GM15510 (cell line): ENCODE data around the gene OLR1.

Source experiments
- POLR2A ChIP-seq: IDR thresholded peaks from 3 replicates; pipeline ENCODE4 v1.6.1; 2011; ENCODE audit warnings: borderline replicate concordance; ENCODE audit not compliant: insufficient read length; ENCODE audit errors: extremely low read depth

Gene OLR1

GRCh38 chr12:10170216-10170615 is 1.7 kb downstream of the OLR1 start:
- no peak for TF ChIP-seq POLR2A

DNA sequence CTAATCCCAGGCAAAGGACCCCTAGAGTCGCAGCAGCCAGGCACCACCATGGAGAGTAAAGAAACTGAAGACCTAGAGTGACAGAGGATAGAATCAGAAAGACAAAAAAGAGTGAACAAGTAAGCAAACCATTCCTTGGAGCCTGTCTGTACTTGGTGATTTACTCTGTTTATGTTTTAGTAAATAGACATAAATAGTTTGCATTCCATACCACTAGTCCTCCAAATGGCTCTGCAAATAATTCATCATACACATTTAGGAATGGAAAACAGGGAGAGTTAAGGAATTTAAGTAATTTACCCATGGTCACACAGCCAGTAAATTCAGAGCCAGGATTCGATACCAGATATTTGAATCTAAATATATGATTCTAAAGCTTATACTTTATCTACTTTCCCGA is 2.8 kb downstream of the OLR1 start:
- no peak for TF ChIP-seq POLR2A

DNA sequence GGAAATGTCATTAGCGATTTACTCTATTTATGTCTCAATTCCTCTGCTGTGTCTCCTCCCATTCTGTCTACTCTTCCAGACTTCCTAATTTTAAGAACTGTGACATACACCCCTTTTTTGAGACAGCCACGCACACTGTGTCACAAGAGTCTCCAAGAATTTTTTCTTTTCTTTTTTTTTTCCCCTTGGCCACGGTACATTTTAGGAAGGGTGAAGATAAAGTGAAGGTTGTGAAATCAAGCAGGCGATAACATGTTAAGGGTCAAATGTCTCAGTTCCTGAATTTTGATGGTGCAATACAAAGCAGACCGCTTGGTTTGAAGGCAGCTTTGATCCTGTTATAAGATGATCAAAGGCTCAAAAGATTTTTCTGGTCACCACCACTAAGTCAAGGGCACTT is 4.3 kb downstream of the OLR1 start:
- no peak for TF ChIP-seq POLR2A

DNA sequence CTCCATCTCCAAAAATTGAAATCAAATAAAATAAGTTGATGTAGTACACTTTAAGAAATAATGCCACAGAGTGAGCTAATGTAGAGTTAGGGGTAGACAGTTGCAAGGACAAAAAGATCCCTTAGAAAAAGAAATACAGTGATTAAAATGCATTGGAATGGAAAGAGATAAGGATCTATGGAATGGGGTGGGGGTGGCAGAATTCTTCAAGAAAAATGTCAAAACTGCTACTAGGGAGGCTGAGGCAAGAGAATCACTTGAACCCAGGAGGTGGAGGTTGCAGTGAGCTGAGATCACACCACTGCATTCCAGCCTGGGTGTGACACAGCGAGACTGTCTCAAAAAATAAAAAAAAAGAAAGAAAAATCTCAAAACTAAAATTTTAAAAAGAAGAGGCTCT is 6.5 kb downstream of the OLR1 start:
- TF ChIP-seq POLR2A = no peak

DNA sequence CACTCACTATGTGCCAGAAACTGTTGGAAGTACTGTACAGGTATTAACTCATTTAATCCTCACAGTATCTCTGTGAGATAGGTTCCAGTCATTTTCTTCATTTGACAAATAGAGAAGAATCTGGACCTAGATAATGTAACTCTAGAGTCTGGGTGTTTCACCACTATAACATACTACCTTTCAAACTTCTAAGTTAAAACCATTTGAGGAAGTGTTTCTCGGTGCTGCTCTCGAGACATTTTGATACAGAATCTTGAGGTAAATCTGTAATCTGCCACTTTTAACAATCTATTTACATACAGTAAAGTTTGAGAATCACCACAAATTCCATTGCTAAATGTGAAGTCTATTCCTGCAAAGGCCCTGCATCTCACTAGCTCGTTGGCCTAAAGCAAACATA is 8.8 kb downstream of the OLR1 start:
- TF ChIP-seq POLR2A = no peak

DNA sequence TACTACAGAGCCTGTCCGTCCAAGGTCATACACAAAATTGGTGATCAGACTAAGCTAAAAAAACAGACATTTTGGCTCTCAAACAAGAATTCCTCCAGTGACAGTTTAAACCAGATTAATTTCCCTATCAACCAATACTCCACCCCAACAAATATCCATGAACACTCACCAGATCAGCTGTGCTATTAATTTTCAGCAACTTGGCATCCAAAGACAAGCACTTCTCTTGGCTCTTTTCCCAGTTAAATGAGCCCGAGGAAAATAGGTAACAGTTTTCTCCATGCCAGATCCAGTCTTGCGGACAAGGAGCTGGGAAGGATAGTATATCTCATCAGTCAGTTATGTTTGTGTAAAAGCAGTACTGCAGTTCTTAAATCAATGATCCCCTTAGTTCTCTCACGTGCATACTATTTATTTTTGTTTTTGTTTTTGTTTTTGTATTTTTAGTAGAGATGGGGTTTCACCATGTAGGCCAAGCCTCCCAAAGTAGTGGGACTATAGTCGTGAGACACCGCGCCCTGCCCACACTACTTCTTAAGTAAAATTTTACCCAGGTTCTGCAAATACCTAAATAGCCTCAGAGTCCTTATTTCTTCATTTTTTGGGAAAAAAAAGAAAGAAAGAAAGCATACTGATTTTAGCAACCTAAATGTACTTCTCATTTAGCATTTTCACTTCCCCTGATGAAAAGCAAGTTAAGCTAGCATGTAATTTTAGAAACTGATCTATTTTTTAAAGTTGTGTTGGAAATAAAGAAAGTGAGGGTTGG is 11.1 kb downstream of the OLR1 start:
- TF ChIP-seq POLR2A = no peak

DNA sequence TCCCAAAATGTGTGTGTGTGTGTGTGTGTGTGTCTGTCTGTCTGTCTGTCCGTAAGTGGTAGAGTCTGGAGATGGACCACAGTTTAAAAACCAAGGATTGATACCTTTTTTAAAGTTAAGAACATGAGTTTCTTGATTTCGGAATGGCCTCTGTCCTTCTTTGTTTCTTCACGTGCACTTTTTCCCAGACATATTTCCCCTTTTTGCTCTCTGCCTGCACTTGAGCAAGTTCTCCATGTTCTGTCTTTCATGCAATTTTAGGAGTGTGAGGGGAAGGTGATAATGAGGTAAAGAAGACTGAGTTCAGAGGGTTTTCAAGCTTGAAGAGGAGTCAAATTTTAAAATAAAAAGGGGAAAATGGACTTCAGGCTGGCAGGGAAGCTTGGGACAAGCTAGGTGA is 12.7 kb downstream of the OLR1 start:
- no peak for TF ChIP-seq POLR2A

DNA sequence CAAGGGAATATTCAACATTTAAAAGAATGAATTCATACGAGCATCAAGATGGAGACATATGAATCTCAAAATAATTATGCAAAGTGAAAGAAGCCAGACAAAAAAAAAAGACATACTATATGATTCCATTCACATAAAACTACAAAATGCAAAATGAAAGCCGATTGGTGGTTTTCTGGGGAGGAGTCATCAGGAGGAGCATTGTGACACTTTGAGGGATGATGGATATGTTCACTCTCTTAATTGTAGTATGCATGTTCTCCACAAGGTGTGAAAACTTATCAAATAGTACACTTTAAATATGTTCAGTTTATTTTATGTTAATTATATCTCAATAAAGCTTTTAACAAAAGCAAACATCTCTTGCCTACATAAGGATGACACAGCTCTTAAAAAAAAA is 13.5 kb downstream of the OLR1 start:
- no peak for TF ChIP-seq POLR2A

GRCh38 chr12:10155966-10156365 is 16.0 kb downstream of the OLR1 start:
- no peak for TF ChIP-seq POLR2A

- no peak for TF ChIP-seq POLR2A
Measured at GRCh38 chr12:10154145-10154496, 17.8 kb downstream of the OLR1 start.

DNA sequence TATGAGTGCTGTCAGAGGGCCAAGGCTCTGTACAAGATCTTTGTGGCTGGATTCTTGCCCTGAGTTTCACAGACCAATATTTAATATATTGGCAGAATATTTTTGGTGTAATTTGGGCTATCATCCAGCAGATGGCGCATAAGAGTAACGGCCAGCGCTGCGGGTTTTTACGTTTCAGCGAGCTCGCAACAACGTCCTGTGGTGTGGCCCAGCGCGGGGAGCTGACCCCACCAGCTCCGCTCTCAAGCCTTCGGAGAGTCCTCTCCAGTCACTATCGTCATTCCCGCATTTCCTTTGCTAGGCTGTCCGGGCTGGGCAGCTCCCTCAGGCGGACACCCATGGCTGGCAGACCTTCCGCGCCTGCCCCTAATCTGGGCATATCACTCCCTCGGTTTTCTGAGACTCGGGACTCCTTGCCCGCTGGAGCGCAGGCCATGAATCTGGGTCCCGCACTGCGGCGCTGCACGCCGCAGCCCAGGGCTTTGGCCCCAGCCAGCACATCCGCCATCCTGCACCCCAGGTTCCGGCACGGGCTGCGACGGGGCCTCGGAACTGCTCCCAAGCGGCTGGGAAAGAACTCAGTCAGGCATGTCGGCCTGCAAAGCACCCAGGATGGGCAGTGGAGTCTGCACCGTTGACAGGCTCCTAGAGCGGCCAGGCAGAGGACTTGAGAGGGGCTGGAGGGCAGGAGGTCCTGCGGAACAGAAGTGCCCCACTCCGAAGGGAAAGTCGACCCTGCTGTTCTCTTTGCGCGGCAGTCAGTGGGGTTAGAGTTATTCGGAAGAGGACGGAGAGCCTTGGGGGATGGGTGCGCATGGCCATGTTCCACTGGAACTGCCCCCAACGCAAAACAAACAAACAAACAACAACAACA is 18.4 kb downstream of the OLR1 start:
- no peak for TF ChIP-seq POLR2A

- no peak for TF ChIP-seq POLR2A
Measured at GRCh38 chr12:10151621-10152020, 20.3 kb downstream of the OLR1 start.

DNA sequence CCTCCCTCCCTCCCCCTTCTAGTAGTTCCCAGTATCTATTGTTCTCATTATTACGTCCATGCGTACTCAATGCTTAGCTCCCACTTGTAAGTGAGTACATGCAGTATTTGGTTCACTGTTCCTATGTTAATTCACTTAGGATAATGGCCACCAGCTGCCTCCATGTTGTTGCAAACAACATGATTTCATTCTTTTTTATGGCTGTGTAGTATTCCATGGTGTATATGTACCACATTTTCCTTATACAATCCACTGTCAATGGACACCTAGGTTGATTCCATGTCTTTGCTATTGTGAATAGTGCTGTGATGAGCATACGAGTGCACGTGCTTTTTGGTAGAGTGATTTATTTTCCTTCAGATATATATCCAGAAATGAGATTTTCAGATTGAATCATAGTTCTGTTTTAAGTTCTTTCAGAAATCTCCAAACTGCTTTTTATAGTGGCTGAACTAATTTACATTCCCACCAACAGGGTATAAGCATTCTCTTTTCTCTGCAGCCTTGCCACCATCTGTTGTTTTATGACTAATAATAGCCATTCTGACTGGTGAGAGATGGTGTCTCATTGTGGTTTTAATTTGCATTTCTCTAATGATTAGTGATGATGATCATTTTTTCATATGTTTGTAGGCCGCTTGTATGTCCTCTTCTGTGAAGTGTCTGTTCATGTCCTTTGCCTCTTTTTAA is 24.1 kb downstream of the OLR1 start:
- TF ChIP-seq POLR2A = no peak

DNA sequence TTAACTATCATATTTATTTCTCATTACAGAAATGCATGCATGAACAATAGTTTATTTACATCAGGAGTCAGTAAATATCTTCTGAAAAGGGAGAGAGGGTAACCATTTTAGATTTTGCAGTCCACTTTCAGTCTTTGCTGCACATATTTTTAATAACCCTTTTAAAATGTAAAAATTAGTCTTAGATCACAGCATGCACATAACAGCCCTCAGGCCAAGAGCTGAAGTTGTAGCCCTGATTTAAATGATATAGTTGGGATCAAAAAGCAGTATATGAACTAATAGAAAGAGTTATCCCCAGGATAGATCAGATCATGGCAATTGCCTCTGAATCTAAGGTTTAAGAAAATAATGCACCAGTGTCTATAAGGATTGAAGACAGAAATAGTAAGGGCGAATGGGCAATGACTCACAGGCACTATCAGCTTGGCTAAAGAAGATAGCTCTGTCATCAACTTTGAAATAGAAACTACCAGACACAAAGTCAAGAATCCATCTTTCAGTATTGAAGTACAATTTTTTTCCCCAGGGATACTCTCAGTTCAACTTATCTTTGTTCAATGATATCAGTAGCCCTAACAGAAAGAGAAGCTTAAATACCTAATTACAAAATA is 28.8 kb downstream of the OLR1 start:
- TF ChIP-seq POLR2A = no peak

- TF ChIP-seq POLR2A = no peak
Measured at GRCh38 chr12:10140001-10140400, 31.9 kb downstream of the OLR1 start.

- no peak for TF ChIP-seq POLR2A
Measured at GRCh38 chr12:10136637-10137205, 35.2 kb downstream of the OLR1 start.

DNA sequence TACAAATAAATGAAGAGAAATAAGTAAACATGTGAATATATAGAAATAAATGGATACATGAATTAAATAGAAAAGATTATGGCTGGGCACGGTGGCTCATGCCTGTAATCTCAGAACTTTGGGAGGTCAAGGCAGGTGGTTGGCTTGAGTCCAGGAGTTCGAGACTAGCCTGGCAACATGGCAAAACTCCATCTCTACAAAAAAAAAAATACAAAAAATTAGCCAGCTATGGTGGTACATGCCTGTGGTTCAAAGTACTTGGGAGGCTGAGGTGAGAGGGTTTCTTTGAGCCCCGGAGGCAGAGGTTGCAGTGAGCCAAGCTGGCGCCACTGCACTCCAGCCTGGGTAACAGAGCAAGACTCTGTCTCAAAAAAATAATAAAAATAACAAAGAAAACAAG is 36.8 kb downstream of the OLR1 start:
- no peak for TF ChIP-seq POLR2A
